GM12801 (cell line): ENCODE data around the gene PPP1R3G.

Experiments
- CTCF ChIP-seq: IDR thresholded peaks from one replicate; pipeline ENCODE4 v1.5.1; 2011; ENCODE audit warnings: control low read depth; ENCODE audit not compliant: insufficient read length; ENCODE audit errors: extremely low read depth

The PPP1R3G gene

GRCh38 chr6:5059036-5059896, 25.9 kb upstream of the PPP1R3G start:
- no peak for TF ChIP-seq CTCF

GRCh38 chr6:5061152-5061551, 24.0 kb upstream of the PPP1R3G start:
- no peak for TF ChIP-seq CTCF

- TF ChIP-seq CTCF = no peak
Measured at GRCh38 chr6:5063617-5064016, 21.5 kb upstream of the PPP1R3G start.

DNA sequence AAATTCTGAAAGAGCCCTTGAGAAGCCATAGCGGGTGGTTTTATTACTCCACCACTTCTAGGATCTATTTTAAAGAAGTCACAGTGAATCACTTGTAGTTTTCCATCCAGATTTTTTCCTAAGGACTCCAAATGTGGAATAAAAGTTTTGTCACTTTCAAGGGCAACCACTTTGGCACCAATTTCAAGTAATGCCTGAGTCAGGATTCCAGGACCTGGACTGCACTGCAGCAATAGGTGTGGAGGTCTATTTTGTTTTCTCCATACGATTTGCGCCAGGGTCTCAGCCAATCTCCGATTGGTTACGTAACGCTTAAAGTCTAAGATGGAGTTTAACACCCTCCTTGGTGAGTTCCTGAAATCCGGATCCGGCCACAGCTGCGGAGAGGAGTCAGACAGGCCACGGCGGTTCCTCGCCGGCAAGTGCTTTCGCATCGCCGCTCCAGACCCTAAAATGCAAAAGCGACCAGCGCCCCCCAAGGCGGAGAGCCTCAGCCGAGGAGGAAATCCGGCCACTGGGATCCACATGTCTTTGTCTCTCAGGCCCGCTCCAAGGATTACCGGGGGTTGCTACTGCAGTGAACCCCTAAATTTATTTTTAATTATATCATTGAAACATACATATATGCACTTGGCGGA, 18.6 kb upstream of the PPP1R3G start:
- TF ChIP-seq CTCF = no peak

- no peak for TF ChIP-seq CTCF
Measured at GRCh38 chr6:5067305-5067704, 17.8 kb upstream of the PPP1R3G start.

DNA sequence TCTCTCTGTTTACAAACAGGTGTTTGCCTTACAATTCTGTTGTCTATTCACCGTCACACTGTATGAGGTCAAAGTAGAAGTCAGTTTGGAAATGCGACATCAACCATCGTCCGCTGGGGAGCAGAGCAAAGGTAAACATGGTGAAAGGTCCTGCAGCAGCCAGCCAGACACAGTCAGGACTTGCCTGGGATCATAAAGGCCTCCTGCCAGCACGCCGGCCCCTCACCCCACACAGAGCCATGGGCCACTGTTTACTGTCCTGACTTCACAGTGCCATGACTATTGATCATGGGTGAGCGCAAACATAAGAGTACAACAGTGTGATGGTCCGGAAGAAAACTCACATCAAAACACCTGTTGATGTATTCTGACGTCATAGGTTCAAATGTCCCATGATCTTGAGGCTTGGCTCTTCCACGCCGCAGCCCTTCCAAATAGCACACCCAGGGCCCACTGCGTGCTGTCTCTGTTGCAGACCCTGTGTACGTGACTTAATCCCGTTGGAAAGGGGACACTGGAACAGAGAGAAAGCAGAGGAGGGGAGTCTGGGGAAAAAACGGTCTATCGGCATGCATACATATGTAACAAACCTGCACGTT, 16.9 kb upstream of the PPP1R3G start:
- TF ChIP-seq CTCF = no peak

DNA sequence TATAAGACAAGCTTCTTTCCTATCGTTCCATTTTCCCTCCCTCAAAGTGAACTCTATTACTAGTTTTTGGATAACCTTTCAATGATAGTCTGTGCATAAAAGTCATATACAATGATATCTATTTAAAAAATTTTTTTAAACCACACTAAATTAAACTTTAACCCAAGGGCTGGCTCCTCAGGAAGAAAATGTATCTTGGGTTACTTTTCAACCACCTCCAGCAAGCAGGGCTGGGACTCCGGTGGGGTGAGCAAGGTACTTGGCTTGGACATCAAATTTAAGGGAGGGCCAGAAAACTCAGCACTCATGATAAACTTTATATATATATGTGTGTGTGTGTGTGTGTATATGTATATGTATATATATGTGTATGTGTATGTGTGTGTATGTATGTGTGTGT, 13.9 kb upstream of the PPP1R3G start:
- no peak for TF ChIP-seq CTCF
